ENCODE results near the gene NT5M.

DNA sequence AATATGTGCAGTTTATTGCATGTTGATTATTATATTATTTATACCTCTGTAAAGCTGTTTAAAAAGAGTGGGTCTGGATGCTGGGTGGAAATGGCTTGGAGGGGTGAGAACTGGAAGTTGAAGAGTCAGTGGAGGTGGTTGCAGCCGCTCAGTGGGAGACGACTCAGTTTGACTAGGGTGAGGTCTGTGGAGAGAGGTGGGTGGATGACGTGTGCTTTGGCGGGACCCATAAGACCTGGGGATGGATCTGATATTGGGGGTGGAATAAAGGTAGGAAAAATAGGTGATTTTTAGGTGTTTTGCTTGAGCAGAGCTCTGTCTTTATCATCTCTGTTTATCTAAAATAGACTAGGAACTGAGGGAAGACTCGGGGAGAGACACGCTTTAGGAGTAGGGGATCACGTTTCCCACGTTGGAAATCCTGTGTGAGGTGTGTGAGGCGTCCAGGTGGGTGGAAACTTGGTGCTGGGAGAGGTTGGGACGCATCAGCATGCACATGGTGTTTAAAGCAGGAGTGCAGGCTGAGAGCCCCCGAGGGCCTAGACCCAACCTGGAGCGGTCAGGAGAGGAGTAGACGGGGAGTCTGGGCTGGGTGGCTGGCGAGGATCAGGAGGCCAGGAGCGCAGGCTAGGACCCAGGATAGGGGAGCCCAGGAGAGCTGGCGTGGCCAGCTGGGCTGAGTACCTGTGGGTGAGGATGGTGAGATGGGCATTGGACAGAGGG, 17.2 kb downstream of the NT5M start:
- TF ChIP-seq, protein P1, sequence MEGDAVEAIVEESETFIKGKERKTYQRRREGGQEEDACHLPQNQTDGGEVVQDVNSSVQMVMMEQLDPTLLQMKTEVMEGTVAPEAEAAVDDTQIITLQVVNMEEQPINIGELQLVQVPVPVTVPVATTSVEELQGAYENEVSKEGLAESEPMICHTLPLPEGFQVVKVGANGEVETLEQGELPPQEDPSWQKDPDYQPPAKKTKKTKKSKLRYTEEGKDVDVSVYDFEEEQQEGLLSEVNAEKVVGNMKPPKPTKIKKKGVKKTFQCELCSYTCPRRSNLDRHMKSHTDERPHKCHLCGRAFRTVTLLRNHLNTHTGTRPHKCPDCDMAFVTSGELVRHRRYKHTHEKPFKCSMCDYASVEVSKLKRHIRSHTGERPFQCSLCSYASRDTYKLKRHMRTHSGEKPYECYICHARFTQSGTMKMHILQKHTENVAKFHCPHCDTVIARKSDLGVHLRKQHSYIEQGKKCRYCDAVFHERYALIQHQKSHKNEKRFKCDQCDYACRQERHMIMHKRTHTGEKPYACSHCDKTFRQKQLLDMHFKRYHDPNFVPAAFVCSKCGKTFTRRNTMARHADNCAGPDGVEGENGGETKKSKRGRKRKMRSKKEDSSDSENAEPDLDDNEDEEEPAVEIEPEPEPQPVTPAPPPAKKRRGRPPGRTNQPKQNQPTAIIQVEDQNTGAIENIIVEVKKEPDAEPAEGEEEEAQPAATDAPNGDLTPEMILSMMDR (IDR thresholded peaks at IDR 0.05 in 4 of 5, conservative IDR thresholded peaks at IDR 0.05 in 1 of 5): no peak
- no peak for TF ChIP-seq POLR2A (IDR thresholded peaks at IDR 0.05)

Data from gastrocnemius medialis (tissue), 4 donors.